ENCODE measurements around the gene COQ10B.

COQ10B gene

DNA sequence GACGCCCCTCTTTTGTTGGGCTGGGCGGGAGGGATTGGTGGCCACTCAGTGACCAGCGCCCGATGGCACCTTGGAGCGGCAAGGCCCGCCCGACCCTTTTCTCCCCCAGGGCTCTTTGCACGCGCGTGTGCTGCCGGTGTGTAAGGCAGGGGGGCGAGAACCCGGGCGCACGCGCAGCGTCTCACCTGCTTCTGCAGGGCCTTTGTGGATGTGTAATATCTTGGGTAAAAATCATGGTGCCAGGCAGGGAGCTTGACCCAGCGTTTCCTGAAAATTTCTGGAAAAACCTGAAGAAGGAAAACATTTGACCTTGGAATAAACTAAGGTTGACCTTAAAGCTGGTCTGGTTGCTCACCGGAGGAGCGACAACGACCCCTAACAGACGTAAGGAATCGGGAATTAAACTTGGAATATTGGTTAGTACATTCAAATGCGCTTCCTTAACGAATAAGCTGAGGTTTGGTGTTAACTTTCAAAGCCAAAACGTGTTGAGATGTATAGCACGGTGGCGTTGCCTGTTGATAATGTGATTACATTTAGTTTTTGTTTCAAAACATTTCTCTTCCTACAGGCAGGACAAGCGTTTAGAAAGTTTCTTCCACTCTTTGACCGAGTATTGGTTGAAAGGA lies 47.3 kb downstream of the COQ10B start:
- no peak for DNase-seq (ENCODE audit: low read depth in 2 of 2)

DNA sequence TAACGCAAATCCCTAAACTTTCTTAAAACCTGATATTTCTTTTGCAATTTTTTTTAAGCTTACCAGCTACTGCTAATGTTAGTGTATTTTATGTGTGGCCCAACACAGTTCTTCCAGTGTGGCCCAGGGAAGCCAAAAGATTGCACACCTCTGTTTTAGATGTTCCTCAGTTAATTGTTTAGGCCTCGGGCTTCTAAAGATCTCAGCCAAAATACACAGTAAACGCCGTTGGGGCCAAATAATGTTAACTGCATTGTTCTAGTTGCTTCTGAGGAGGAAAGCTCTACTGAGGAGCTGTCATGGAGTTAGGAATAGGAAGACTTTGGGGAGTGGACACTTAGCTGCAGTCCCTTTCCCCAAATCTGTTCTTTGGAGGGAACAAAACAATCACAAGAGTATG lies 48.8 kb downstream of the COQ10B start:
- no peak for DNase-seq (ENCODE audit: low read depth in 2 of 2)

DNA sequence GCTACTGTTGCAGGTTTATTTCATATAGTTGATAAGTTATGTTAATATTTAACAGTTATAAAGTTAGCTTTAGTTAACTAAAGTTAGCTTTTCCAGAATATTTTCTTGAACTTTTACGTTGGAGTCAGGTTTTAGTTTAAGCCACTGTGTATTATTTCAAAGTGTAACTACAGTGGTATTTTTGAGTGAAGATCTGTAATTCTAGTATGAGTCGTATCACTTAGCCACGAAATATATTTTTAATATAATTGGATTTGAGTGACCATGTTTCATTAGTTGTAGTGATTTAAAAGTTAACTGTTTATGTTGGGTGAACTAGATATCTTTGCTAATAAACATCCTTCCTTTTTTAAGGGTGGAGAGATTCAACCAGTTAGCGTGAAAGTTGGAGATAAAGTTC lies 49.3 kb downstream of the COQ10B start:
- DNase-seq (ENCODE audit: low read depth in 2 of 2), result no peak

DNA sequence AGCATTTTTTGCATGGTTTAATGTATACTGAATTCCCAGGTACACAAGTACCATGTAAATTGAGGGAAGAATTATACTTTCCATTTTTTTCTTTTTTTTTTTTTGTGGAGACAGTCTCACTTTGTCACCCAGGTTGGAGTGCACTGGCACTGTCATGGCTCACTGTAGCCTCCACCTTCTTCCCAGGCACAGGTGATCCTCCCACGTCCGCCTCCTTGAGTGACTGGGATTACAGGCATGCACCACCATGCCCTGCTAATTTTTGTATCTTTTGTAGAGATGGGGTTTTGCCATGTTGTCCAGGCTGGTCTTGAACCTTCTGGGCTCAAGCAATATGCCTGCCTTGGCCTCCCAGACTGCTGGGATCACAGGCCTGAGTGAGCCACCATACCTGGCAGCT lies 50.6 kb downstream of the COQ10B start:
- no peak for DNase-seq (ENCODE audit: low read depth in 2 of 2)

DNA sequence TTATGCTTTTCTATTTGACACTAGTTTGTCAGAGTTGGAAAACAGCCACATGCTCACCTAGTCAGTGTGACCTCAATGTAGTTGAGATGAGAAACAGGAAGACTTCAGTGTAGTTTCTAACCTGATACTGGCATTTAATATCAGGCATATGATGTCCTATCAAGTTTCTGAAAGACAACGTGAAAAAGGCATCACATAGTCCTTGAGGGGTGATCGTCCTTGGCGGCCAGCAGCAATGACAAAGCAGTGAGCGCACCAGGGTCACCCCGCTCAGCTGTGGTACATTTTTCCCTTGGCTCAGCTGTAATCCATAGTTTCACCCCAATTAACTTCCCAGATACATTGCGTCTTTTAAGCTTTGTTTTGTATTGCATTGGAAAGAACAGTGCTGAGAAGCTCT lies 51.2 kb downstream of the COQ10B start:
- DNase-seq (ENCODE audit: low read depth in 2 of 2), result no peak

DNA sequence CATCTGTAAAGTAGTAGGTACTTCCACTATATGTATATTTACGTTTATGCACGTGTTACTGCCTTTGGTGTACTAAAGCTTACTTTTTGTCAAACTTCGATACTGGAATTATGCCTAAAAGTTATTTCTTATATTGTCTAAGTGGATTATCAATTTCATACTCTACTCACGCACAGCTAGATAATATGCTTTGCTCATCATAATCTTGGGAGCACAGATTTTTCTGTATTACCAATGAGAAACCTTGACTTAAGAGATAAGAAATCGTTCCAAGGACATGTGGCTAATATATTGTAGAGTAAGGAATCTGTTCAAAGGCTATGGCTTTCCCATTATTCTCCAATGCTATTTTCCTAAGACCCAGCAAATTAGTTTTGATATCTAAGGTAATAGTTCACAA lies 53.3 kb downstream of the COQ10B start:
- no peak for DNase-seq (ENCODE audit: low read depth in 2 of 2)

DNA sequence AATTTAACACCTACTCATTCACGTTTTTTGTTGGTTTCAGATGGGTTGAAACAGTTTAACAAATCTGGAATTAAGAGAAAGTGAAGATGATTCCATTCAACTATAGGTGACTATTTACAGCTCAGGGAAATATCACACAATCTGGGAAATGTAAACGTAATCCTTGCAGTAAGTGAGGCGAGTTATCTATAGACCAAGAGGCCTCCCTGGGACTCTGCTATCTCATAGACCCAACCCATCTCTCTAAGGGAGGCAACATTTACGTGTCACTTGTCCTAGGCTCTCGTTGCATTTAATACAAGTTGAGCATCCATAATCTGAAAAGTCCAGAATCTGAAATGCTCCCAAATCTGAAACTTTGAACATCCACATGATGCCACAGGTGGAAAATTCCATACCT lies 60.6 kb downstream of the COQ10B start:
- no peak for DNase-seq (ENCODE audit: low read depth in 2 of 2)

DNA sequence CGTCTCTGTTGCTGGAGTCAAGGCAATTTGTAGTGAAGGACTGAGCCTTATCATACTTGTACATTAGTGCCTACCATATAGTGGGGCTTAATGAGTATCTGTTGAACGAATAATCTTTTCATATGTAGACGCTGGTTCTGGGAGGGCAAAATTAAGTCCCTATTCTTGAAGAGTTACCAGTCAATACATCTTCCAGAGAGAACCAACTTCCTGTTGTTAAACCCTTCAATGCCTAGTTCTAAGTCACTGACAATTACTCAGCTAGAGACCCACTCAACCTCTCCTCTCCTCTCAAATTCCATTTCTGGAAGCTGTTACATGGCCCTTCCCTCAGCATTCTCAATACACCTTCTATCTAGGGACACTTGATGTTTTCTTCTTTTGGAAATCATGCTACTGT lies 61.4 kb downstream of the COQ10B start:
- DNase-seq (ENCODE audit: low read depth in 2 of 2), result no peak

DNA sequence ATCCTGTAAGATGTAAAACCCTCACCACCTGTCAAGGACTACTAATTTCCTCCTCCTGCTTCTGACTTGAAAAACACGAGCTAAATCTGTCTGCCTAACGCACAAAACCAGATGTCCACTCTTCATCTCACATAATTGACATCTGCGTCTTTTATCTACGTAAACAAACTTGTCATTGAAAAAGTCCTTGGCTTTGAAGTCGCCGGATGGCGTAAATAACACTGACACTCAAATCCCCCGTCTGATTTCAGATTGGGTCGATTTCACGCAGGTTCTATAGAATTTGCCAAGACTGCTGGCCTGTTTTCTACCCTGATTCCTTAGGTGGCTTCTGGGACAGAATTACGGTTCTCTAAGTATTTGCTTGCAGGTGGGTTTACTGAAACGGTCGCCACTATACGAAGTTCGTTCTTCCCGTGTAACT lies 62.0 kb downstream of the COQ10B start:
- DNase-seq (ENCODE audit: low read depth in 2 of 2), result no peak

DNA sequence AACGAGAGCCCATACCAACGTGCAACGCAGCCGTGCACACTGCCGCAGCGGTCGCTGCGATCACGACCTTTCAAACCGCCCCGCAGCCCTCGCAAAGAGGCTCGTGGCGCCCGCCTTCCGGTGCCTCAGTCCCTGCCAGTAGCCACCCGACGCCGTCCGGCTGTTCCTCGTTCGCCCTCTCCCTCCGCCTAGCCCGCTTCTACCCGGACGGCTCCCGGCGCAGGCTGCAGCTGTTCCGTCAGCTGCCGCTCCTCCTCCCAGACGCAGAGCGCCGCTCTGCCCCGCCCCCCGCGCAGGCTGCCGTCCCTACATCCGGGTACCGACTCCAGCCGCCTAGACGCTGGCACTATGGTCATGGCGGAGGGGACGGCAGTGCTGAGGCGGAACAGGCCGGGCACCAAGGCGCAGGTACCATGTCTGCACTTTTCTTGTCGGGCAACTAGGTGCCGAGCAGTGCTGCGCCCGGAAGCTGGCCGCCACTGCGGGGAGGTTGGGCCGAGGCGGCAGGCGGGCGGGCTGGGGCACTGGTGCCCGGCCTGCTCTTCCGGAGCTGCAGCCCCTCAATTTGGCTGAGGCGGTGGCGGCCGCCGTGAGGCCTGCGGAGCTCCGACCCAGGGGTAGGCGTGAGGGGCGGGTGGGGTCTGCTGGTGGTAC lies 62.5 kb downstream of the COQ10B start, which contains the start of gene MOB4:
TSS of gene MOB4 (plus strand) at position 328 of the 654 bp plus-strand sequence. CDS start at position 349, 21 bp downstream.
- DNase-seq (ENCODE audit: low read depth in 2 of 2), result peak; percentile 85 to 89

DNA sequence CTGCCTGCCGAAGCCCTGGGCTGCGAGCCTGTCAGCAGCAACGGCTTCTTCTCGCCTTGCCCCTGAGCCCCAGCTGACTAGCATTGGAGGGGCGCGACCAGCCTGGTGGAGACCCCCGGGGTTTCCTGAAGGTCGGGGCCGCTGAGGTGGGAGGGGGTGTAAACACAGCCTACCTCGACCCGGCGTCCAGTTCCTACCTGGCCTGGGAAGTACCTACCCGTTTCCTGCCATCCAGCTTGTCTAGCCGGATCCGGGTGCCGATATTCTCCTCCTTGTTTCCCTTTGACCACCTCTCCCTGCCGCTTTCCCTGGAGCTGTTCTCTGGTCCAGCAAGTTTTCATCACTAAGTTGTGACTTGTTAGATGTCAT lies 63.0 kb downstream of the COQ10B start:
- DNase-seq (ENCODE audit: low read depth in 2 of 2), result no peak

DNA sequence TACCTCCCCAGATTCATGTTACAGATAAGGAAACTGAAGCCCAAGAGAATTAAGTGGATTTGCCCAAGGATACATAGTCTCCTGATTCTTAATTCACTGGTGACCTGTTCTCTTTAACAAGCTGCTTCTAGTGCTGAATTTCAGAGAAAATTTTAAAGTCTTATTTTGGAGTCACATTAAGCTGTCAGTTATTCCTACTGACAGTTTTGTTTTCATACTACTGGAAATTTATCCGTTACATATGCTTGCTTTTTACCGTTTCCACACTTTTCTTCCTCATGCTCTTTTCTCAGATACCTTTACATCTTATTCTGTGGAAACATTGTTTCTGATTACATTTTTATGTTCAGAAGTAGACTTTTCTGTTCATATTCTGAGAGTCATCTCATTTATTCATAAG lies 63.8 kb downstream of the COQ10B start:
- no peak for DNase-seq (ENCODE audit: low read depth in 2 of 2)

Measured in fibroblast of skin of left quadriceps (primary cell).